C1 segment of cervical spinal cord (tissue), 14 donors: ENCODE measurements around the gene FAM117A.
"Not testable (repeated sequence)": the region's sequence is repeated elsewhere in the genome, so short reads cannot be mapped to it uniquely, and the experiment has no call there.

ENCODE experiments used
- DNase-seq, 14 donors: peaks; one replicate each; lab custom pipeline; 2025; lab: John Stamatoyannopoulos, UW

FAM117A gene

DNA sequence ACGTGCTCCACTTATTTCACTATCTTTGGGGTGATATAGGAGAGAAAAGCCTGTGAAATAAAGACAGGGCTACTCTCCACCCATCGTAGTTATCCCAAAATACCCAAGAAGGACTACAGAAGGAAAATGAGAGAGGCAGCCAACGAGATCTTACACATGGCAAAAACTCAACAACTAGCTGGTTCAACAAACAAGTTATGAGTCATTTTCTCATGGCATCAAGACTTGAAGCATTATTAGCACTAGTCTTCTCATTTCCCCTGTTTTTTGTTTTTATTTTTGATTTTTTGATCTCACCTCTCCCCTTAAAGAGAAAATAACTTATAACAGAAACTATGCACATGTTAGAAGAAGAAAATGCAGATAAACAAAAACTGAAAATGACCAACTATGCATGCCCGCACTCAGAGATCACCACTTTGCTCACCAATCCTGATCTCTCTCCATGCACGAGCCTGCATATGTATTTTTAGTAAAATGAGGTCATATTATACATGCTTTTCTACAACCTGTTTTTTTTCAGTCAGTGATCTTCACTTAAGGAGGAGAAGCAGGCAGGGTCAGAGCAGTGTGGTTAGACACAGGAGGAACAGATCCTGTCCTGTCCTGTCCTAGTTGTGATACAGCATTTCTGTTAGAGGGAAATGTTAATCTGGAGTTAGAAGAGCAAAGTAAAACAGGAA, 22.8 kb downstream of the FAM117A start:
- peak in 1 of 14 donors; percentile 58 for DNase-seq

DNA sequence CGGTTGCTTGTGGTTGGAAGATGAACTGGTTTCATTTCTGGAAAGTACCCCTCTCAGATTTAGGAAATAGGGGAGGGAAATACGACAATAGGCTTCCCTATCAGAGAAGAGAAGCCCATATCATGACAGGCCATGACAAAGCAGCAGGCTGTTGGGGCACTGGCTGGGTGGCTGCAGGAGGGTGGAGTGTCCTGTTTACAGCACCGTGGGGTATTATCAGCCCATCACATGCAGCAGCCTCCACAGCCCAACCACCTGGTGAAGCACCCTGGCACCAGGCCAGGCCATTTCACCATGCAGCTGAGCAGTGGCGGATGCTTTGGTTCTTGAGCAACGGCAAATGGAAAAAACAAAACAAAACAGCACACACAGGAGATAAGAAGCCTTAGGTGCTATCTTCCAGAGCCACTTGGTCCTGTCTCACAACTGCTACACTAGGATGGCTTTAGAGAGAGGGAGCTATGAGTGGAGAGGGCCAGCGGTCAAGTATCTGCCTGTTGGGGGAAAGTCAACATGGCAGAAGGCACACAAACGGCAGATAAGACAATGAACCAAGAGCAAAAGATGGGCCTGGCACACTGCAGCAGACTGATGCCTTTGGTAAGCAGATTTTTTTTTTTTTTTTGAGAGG, 24.2 kb downstream of the FAM117A start:
- peak in 4 of 14 donors; percentile 5 to 46 (median 20) for DNase-seq

DNA sequence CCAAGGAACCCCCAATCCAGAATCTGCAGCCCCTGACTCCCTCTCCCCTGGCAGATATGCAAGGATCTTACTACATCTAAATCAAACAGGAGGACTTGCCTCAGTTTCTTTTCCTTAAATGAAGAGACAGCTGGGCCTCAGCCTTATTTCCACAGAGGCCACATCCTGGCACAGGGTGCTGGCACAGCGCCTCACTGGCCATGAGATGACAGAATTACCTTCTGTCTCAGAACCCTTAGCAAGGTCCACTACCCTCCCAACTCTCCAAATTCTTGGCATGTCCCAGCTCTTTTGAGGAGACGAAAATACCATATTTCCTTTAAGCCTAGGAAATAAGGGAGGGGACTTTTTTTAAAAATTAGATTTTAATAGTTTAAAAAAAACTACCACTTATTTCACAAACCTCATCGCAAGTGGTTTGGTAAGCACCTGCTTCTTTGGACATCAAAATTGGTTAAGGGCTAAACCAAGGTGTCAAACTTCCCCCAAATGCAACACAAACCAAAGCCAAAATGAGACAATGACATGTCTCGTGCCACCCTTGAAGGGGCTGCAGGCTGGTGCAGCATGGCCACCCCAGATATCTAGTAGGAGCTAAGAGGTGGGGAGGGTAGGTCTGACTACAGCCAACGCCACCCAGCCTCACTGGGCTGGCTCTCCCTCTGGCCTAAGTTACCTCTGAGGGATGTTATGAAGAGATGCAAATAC, 25.3 kb downstream of the FAM117A start:
- peak in 1 of 14 donors; percentile 82 for DNase-seq

DNA sequence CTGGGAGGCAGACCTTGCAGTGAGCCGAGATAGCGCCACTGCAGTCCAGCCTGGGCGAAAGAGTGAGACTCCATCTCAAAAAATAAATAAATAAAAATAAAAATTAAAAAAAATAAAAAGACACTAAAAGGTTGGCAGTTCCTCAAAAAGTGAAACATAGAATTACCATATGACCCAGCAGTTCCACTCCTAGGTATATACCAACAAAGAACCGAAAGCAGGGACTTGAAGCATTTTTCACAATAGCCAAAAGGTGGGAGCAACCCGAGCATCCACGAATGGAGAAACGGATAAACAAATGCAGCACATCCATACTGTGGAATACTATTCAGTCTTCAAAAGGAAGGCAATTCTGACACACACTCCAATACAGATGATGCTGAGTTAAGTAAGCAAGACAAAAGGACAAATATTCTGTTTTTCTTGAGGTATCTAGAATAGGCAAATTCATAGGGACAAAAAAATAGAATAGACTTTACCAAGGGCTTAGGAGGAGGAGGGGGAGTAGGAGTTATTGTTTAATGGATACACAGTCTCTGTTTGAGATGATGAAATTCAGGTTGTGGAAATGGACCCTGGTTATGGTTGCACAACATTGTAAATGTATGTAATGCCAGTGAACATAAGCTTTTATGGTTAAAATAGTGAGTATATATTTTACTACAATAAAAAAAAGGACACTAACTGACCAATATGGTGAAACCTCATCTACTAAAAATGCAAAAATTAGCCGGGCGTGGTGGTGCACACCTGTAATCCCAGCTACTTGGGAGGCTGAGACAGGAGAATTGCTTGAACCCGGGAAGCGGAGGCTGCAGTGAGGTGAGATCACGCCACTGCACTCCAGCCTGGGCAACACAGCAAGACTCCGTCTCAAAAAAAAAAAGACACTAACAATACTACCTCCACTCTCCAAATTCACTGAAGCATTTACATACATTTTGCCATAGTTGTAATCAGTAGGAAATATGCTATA, 29.1 kb downstream of the FAM117A start:
- no peak for DNase-seq

DNA sequence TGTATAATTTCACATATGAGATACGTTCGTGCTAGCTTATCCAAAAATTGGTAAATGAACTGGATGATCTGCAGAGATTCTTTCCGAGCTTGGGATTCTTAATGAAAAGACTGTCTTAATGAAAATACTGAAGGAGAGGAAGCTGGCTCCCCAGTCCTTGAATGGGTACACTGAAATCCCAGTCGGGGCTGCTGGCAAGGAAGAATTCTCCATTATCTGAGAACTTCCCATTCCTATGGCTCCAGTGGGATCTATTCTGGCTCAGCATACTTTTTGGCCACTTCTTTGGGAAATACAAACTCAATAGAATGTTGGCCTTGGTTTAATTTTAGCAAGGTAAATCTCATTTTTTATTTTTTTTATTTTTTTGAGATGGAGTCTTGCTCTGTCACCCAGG, 32.5 kb downstream of the FAM117A start:
- no peak for DNase-seq

DNA sequence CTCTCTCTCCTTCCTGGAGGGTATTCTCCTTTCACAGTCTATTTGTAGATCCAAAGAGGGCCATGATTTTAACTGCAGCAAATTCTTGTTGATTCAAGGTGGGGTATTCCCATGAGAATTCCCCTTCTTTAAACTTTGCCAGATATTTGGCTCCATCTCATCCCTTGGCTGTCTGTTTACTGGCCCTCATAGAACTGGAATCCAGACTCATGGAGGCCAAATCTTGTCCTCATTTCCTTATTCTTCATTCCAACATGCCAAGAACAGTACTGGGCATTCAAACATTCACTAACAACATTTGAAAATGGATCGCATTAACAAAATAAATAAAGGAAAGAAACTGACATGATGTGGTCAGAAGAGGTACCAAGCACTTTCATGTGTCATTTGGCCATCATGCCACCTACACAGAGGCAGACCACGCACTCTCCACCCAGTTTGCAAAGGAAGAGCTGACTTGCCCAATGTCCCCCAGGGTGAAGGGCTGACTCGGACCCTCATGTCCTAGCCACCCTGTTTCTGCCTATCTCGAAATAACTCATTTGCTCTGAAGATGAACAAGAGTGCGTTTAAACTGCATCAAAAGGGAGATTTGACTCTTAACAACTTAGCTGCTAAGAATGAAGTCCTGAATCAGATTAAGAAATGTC, 33.0 kb downstream of the FAM117A start:
- DNase-seq: no peak

DNA sequence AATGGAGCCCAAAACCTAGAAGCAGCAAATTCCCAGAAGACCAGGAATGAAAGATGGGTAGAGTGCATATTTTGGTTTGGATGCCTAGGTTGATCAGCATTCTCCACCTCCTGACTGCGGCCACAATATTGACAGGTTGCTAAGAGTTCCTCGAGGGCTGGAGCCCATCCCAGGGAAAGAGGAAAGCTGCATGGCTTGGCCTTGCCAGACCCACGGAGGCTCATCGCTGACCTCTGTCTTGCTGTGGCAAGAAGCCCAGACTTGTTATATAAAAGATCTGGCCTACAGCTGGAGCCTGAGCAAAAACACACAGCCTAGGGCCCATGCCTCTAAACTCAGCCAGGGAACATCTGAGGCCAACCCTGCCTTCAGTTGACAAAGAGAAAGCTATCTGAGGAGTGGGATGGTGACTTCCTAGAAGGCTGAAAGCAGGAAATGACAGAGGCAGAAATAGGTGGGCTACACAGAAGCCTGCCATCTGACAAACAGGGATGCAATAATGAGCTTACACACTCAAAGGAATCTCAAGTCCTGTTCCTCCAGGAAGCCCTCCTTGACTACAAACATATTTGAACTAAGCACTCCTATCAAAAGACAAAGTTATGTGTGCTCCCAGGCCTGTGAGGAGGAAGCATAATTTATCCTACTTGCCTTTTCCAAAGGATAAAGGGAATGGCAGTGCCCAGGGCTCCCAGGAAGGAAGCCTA, 33.7 kb downstream of the FAM117A start:
- peak in 11 of 14 donors; percentile 2 to 86 (median 54) for DNase-seq

DNA sequence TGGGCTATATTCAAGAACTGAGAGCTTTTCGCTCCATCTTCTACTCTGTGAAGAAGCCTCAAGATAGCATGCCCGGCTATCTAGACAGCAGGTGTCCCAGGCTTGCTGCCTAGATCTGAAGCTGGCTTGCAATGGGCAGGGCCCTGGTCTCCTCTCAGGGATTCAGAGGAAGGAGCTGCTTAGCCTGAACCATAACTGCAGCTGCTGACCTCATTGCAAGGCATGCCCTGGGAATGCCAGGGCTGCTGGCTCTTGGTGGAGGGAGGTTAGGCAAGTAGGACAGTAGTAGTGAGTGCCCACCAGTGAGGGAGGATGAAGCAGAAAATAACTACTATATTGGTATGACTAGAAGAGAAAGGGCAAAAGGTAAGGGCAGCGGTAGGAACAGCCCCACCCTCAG, 34.9 kb downstream of the FAM117A start:
- DNase-seq: no peak

DNA sequence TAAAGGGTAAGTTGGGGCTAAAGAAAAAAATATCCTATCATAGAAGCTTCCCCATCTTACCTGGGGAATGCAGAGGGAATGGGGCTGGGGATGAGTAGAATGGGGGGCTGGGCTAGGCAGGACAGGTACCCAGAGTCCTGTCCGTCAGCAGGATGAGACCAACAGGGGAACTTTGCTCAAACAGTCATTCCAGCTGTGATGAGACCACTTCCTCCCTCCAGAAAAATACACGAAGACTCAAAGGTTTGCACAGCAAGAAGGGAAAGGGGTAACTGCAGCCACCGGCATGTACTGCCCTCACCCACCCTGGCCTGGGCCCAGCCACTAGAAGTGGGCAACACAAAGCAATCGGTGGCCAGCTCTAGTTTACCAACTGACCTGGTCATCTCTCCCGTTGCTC, 35.5 kb downstream of the FAM117A start:
- no peak for DNase-seq

DNA sequence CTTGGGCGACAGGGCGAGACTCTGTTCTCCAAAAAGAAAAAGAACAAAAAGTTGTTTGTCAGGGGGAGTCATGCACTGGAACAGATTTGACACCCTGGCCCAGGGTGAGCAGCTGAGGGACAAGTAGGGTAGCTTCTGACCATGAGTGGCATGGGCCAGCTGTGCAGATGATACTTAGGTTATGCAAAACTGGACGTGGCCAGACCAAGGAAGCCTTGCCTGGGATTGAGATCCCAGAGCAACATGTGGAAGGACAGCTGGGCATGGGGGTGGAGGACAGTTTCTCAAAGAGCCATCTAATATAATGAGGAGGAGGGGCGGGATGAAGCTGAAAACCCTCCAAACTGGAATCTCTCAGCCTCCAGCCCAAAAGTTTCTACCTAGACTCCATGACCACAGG, 36.6 kb downstream of the FAM117A start:
- no peak for DNase-seq

DNA sequence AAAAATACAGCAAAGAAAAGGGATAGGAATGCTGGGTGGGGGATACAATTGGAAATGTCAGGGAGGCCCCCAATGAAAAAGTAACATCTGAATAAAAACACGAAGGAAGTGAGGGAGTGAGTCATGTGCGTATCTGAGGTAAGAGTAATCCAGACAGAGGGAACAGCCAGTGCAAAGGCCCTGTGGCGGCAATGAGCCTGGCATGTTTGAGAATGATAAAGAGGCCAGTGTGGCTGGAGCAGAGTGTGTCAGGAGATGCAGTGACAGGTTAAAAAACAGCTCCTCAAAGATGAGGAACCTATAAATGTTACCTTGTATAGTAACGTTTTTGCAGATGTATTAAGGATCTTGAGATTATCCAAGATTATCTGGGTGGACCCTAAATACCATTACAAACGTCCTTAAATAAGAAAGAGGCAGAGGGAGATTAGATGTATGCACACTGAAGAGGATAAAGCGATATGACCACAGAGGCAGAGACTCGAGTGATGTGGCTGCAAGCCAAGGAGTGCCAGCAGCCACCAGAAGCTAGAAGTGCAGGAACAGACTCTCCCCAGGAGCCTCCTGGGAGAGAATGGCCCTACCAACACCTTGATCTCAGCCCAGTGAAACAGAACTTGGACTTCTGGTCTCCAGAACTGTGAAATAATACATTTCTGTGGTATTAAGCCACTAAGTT, 38.3 kb downstream of the FAM117A start:
- DNase-seq: no peak

DNA sequence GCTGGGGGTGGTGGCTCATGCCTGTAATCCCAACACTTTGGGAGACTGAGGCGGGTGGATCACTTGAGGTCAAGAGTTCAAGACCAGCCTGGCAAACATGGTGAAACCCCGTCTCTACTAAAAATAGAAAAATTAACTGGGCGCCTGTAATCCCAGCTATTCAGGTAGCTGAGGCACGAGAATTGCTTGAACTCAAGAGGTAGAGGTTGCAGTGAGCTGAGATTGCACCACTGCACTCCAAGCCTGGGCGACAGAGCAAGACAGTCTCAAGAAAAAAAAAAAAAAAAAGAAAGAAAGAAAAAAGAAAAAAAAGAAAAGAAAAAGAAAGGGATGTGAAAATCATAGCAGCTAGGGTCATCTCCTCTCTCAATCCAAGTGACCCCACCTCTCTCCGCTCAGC, 39.4 kb downstream of the FAM117A start:
- DNase-seq: not testable (repeated sequence)

DNA sequence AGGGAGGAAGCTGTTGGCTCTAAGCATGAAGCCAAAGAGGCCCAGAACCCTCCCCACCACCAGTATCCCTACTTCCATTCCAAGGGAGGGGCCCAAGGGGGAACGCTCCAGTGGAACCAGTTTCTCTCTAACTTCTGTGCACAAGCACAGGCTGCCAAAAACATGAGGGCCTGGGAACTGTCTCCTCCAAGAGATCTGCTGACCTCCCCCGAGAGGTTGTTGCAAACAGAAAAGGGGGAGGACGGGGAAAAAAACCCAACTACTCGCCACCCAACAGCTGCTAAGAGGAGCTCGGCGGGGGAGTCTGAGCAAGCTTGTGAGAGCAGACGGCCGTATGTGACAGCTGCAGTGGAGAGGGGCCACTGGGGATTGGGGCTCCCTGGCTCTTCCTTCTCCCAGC, 40.5 kb downstream of the FAM117A start:
- DNase-seq: no peak

DNA sequence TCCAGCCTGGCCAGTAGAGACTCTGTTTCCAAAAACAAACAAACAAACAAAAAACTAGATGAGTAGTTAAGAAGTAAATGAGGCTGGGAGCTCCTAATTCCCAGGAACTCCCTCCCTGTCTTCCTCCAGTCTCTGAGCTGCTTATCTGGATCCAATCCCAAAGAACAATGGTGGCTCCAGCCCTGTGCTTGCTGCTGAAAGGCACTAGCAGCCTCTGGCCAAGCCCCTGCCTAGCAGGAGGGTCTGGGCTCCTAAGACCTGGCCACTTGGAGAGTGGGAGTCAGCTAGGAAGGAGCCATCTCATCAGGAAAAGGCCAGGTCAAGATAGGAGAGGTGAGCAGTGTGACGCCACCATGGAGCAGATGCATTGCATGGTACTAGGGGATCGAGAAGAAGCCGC, 41.9 kb downstream of the FAM117A start:
- no peak for DNase-seq

DNA sequence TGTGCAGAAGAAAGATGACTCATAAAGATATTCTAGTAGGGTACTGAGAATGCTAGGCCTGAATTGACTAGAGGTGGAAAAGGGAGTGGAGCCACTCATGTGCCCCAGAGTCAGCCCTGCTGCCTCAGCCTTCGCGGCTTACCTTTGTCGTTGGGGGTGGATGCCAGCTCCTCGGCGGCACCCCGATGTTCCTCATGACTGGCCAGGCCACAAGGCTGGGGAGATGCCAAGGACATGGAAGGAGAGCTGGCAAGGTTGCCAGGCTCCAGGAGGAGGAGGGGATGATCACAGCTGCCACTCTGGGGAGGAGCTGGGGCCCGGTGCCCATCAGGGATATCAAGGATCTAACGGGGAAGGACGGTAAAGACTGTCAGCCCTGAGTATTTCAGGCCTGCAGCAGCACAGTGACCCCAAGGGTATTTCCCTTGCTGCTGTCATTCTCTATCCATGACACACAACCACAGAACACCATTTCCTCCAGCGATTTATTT, 46.5 kb downstream of the FAM117A start:
- DNase-seq: peak in 4 of 14 donors; percentile 5 to 96 (median 43)

DNA sequence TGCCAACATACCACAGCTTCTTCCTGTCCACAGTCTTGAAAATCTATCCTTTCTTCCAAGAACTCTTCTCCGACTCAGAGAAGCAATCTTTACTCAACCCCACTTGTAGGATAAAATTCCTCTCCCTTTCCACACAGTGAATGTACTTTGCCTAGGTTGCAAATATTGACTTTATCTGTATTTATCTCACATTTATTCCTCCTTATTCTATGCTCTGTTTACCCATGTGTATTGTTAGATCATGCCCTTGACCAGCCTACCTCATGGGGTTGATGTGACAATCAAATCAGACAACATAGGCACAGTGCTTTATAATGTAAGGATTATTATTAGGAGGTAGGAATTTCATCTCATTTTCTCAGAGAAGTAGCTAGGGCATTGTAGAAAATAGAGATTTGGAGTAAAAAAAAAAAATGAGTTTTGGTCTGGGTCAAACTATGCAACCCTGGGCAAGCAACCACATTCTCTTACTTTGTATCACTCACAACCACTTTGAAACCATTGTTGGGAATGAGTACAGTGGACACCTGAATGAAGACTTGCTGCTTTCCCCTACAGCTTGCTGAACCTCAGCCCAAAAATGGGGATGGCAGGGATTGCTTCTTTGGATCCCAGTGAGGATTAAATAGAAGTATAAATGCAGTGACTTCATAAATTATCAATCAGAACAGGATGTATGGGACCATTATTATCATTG, 47.1 kb downstream of the FAM117A start:
- no peak for DNase-seq

DNA sequence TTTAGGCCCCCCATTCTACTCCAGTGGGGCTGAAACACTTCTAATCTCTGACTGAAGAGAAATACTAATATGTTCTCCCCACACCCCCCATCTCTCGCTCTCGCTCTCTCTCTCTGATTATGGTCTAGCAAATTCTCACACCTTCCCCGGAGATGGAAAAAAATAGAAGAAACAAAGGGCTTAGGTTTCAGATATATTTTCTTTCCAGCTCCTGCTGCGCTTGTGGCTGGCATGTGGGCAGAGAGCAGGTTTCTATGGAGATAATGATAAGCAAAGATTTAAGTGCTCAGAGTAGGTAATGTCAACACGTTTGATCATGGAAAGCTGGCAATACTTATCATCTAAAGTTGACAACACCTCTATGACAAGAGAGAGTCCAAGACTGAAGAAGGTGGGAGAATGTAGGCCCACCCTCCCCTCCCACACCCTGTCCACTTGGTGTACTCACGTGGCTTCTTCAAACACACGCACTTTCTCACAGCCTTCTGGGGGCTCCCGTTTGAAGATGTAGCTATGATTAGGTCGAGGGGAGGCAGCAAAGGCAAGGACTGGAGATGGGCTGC, 48.1 kb downstream of the FAM117A start:
- no peak for DNase-seq

DNA sequence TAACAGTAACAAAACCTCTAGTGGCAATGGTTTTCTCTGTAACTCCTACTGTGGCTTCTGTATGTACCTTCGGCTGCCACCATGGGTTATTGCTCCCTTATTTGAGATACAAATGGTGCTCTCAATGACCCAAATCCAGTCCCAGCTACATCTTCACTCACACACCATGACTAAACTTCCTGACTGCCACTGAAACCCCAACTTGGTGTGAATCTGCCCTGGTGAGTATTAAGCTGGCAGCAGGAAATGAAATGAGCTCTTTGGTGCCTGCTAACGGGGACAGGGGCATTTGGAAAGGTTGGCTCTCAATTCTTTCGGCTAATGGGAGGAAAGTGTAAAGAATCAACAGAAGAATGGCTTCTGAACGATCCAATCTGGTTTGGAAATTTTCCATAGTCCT, 48.7 kb downstream of the FAM117A start:
- DNase-seq: no peak
